Fibroblast of pulmonary artery (primary cell): Measurements from ENCODE around the gene RBMXL2.

Experiments
- DNase-seq: peaks from one replicate; pipeline ENCODE4 v3.0.0-alpha.2; 2010; ENCODE audit warnings: low read depth
- H3K4me3 ChIP-seq: replicated peaks from 2 replicates; pipeline ENCODE4 v1.5.1; 2011; ENCODE audit warnings: low read depth, mild to moderate bottlenecking, control low read depth, low read length, moderate library complexity
- CTCF ChIP-seq: IDR thresholded peaks from 2 replicates; pipeline ENCODE4 v1.5.1; 2011; ENCODE audit warnings: mild to moderate bottlenecking, control low read depth, low read length, inconsistent platforms; ENCODE audit errors: missing control alignments

The RBMXL2 gene

GRCh38 chr11:7062534-7062933 lies 26.3 kb upstream of the RBMXL2 start:
- TF ChIP-seq CTCF: no peak
- H3K4me3 ChIP-seq: no peak overlapping the region
- no peak for DNase-seq

- no peak overlapping the region for H3K4me3 ChIP-seq
- no peak for TF ChIP-seq CTCF
- DNase-seq: no peak
These were observed 16.3 kb upstream of the RBMXL2 start for GRCh38 chr11:7072401-7073028.

GRCh38 chr11:7077101-7077500 lies 11.7 kb upstream of the RBMXL2 start:
- H3K4me3 ChIP-seq: no peak overlapping the region
- no peak for DNase-seq
- no peak for TF ChIP-seq CTCF

GRCh38 chr11:7079545-7080135 lies 9.2 kb upstream of the RBMXL2 start:
- DNase-seq: no peak
- H3K4me3 ChIP-seq: no peak overlapping the region

GRCh38 chr11:7080900-7081299 lies 7.9 kb upstream of the RBMXL2 start:
- H3K4me3 ChIP-seq: no peak overlapping the region
- TF ChIP-seq CTCF: no peak
- DNase-seq: no peak

More at GRCh38 chr11:7079545-7080135, 9.2 kb upstream of the RBMXL2 start:
- TF ChIP-seq CTCF: no peak

GRCh38 chr11:7081441-7081840 lies 7.4 kb upstream of the RBMXL2 start:
- TF ChIP-seq CTCF: no peak

More at GRCh38 chr11:7081441-7081840, 7.4 kb upstream of the RBMXL2 start:
- H3K4me3 ChIP-seq: no peak overlapping the region
- no peak for DNase-seq
